ENCODE results near the gene CCDC134.
A peak's percentile ranks its signal among the peaks of the same experiment; 100 is the strongest.

The CCDC134 gene

GRCh38 chr22:41832553-41833368 lies 32.3 kb downstream of the CCDC134 start, which contains the start of gene SREBF2:
SREBF2 (plus strand) TSS chr22:41833105; CDS start chr22:41833271, 166 bp downstream.
- peaks cover 3% of the 10 kb centered on the region; the same call in 1 of the 2 replicates for H3K4me1 ChIP-seq (ENCODE audit: control insufficient read depth, insufficient read depth, low read length)
- TF ChIP-seq ZSCAN30 (tag by site-specific recombination; IDR thresholded peaks at IDR 0.05), result peak; percentile 99
- TF ChIP-seq ZBTB8A (tag by site-specific recombination; IDR thresholded peaks at IDR 0.05), result peak; percentile 94
- TF ChIP-seq ZNF416 (tag by site-specific recombination; IDR thresholded peaks at IDR 0.05), result no peak
- no peak for TF ChIP-seq ZSCAN23 (tag by site-specific recombination; IDR thresholded peaks at IDR 0.05)
- TF ChIP-seq ZNF488 (tag by site-specific recombination; IDR thresholded peaks at IDR 0.05), result no peak
- TF ChIP-seq ZFP41 (tag by site-specific recombination; IDR thresholded peaks at IDR 0.05; ENCODE audit: borderline replicate concordance), result no peak
- peak; percentile 91 for TF ChIP-seq PATZ1 (tag by site-specific recombination; IDR thresholded peaks at IDR 0.05)
- TF ChIP-seq ZNF18 (tag by site-specific recombination; IDR thresholded peaks at IDR 0.05), result no peak
- TF ChIP-seq ZNF184 (tag by site-specific recombination; IDR thresholded peaks at IDR 0.05), result peak; percentile 24; the same call in 1 of the 2 replicates
- peak; percentile 54 for TF ChIP-seq ZNF2 (tag by site-specific recombination; IDR thresholded peaks at IDR 0.05)
- peak; percentile 60; the same call in 1 of the 2 replicates for TF ChIP-seq TSHZ1 (tag by site-specific recombination; IDR thresholded peaks at IDR 0.05; ENCODE audit: borderline replicate concordance)
- TF ChIP-seq ZNF175 (tag by site-specific recombination; IDR thresholded peaks at IDR 0.05), result no peak
- TF ChIP-seq ZNF223 (tag by site-specific recombination; IDR thresholded peaks at IDR 0.05), result no peak
- TF ChIP-seq ZNF155 (tag by site-specific recombination; IDR thresholded peaks at IDR 0.05), result no peak
- no peak for TF ChIP-seq ZNF670 (tag by site-specific recombination; IDR thresholded peaks at IDR 0.05; ENCODE audit: low read depth)
- peak; percentile 56; the same call in 1 of the 2 replicates for TF ChIP-seq ZBTB44 (tag by site-specific recombination; IDR thresholded peaks at IDR 0.05)
- no peak for TF ChIP-seq ZNF146 (tag by site-specific recombination; IDR thresholded peaks at IDR 0.05)
- no peak for TF ChIP-seq ZNF211 (tag by site-specific recombination; IDR thresholded peaks at IDR 0.05; ENCODE audit: low read depth)
- TF ChIP-seq ZNF580 (tag by site-specific recombination; IDR thresholded peaks at IDR 0.05), result 0 out of 2 replicates have a peak, but pooled peaks have one; percentile 56
- TF ChIP-seq ZNF701 (tag by site-specific recombination; IDR thresholded peaks at IDR 0.05), result no peak
- TF ChIP-seq AEBP2 (tag by site-specific recombination; IDR thresholded peaks at IDR 0.05; ENCODE audit: borderline replicate concordance), result no peak
- TF ChIP-seq TCF7L2 (IDR thresholded peaks at IDR 0.05; ENCODE audit: borderline replicate concordance, low read depth, low read length), result no peak
- no peak for TF ChIP-seq ZNF560 (tag by site-specific recombination; IDR thresholded peaks at IDR 0.05; ENCODE audit: borderline replicate concordance)
- TF ChIP-seq ZNF433 (tag by site-specific recombination; IDR thresholded peaks at IDR 0.05; ENCODE audit: low read depth), result no peak
- TF ChIP-seq ZNF366 (tag by site-specific recombination; conservative IDR thresholded peaks at IDR 0.05), result 0 out of 2 replicates have a peak, but pooled peaks have one; percentile 37

More at GRCh38 chr22:41832553-41833368, 32.3 kb downstream of the CCDC134 start, which contains the start of gene SREBF2:
- ChIA-PET CTCF (interaction anchor here (0.5 to 4.0 kb wide), 11 partner anchors 14 to 166 kb away, joined by 3 to 19 read pairs (median 4); no protein-coding TSS in a partner anchor), POLR2A (interaction anchor here (0.6 to 1.6 kb wide), 18 partner anchors 9 to 314 kb away, joined by 3 to 35 read pairs (median 4); partner anchors contain the start of genes CCDC134, CENPM, MEI1 and PMM1)
- Histone ChIP-seq H3K36me3 (ENCODE audit: control insufficient read depth in 2 of 2, insufficient read depth in 1 of 2, low read length in 2 of 2) (peaks cover 11 to 13% of the 10 kb centered on the region in 2 experiments), H3K9me3 (ENCODE audit: control insufficient read depth, insufficient read depth, low read depth, low read length) (no peaks in the 10 kb centered on the region), H3K27ac (ENCODE audit: extremely low read depth, low read depth, low read length) (peak within 1 kb of the TSS; percentile 87), H3K4me3 (ENCODE audit: low read depth, low read length) (peak within 1 kb of the TSS; percentile 96)

Data from HEK293 (cell line).